ENCODE data around the gene MINDY1.

GRCh38 chr1:150997126-150997872, 9.4 kb downstream of the MINDY1 start:
- TF ChIP-seq CTCF (IDR thresholded peaks at IDR 0.05) (no peak), POLR2A (IDR thresholded peaks at IDR 0.05) (no peak)

All from thyroid gland (tissue), 4 donors.